ENCODE measurements around the gene ARVCF.
A peak's percentile ranks its signal among the peaks of the same experiment; 100 is the strongest.

Gene ARVCF

DNA sequence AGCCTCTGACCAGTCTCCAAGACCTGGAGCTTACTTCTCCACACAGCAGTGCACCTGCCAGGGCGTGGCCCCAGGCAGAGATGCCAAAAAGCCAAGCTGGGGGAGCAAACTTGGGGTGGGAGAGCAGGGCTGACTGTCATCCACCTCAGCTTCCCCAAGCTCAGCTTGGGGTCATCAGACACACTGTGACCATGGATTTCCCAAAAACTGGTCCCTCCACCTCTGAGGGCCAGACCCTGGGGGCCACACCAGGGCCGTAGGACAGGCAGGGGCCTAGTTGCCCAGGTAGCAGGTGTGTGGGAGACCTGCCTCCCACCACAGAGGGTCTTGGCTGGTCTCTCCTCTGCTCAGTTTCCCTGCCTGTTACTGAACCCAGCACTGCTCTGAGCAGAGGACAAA, 30.6 kb downstream of the ARVCF start:
- CTCF ChIA-PET, result interaction anchor here (0.9 to 1.3 kb wide), 2 partner anchors 12 to 27 kb away, joined by 3 to 4 read pairs; no protein-coding TSS in a partner anchor
- TF ChIP-seq ZFHX2 (tag by site-specific recombination; conservative IDR thresholded peaks at IDR 0.05) (0 out of 2 replicates have a peak, but pooled peaks have one; percentile 7), OSR2 (tag by site-specific recombination; IDR thresholded peaks at IDR 0.05) (no peak), ZNF324 (tag by site-specific recombination; IDR thresholded peaks at IDR 0.05) (no peak), ZNF555 (tag by site-specific recombination; conservative IDR thresholded peaks at IDR 0.05) (no peak), ZNF785 (tag by site-specific recombination; IDR thresholded peaks at IDR 0.05) (no peak), EGR2 (tag by site-specific recombination; IDR thresholded peaks at IDR 0.05; ENCODE audit: low read depth) (0 out of 2 replicates have a peak, but pooled peaks have one; percentile 9)
- TF ChIP-seq, protein P1, sequence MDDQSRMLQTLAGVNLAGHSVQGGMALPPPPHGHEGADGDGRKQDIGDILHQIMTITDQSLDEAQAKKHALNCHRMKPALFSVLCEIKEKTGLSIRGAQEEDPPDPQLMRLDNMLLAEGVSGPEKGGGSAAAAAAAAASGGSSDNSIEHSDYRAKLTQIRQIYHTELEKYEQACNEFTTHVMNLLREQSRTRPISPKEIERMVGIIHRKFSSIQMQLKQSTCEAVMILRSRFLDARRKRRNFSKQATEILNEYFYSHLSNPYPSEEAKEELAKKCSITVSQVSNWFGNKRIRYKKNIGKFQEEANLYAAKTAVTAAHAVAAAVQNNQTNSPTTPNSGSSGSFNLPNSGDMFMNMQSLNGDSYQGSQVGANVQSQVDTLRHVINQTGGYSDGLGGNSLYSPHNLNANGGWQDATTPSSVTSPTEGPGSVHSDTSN (CRISPR knock-in tag; IDR thresholded peaks at IDR 0.05), result 0 out of 2 replicates have a peak, but pooled peaks have one; percentile 16
- TF ChIP-seq, protein P2, sequence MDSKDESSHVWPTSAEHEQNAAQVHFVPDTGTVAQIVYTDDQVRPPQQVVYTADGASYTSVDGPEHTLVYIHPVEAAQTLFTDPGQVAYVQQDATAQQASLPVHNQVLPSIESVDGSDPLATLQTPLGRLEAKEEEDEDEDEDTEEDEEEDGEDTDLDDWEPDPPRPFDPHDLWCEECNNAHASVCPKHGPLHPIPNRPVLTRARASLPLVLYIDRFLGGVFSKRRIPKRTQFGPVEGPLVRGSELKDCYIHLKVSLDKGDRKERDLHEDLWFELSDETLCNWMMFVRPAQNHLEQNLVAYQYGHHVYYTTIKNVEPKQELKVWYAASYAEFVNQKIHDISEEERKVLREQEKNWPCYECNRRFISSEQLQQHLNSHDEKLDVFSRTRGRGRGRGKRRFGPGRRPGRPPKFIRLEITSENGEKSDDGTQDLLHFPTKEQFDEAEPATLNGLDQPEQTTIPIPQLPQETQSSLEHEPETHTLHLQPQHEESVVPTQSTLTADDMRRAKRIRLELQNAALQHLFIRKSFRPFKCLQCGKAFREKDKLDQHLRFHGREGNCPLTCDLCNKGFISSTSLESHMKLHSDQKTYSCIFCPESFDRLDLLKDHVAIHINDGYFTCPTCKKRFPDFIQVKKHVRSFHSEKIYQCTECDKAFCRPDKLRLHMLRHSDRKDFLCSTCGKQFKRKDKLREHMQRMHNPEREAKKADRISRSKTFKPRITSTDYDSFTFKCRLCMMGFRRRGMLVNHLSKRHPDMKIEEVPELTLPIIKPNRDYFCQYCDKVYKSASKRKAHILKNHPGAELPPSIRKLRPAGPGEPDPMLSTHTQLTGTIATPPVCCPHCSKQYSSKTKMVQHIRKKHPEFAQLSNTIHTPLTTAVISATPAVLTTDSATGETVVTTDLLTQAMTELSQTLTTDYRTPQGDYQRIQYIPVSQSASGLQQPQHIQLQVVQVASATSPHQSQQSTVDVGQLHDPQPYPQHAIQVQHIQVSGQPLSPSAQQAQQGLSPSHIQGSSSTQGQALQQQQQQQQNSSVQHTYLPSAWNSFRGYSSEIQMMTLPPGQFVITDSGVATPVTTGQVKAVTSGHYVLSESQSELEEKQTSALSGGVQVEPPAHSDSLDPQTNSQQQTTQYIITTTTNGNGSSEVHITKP (tag by site-specific recombination; IDR thresholded peaks at IDR 0.05), result no peak
- peak overlapping the region; percentile 66 for H3K4me3 ChIP-seq (ENCODE audit: low read depth, low read length)
- no peak overlapping the region for H3K27ac ChIP-seq (ENCODE audit: extremely low read depth, low read depth, low read length)
- POLR2A ChIA-PET, result interaction anchor here (0.6 to 1.4 kb wide), 9 partner anchors 9 to 131 kb away, joined by 3 to 5 read pairs (median 4); partner anchors contain the start of genes TANGO2 and TRMT2A
- peaks cover 14% of the 10 kb centered on the region for H3K4me1 ChIP-seq (ENCODE audit: control insufficient read depth, insufficient read depth, low read length)
- no peaks in the 10 kb centered on the region for H3K9me3 ChIP-seq (ENCODE audit: control insufficient read depth, insufficient read depth, low read depth, low read length)
- peaks cover 0 to 10% of the 10 kb centered on the region in 2 experiments; a peak in 1 of 3 replicates for H3K36me3 ChIP-seq (ENCODE audit: control insufficient read depth in 2 of 2, insufficient read depth in 1 of 2, low read length in 2 of 2)

DNA sequence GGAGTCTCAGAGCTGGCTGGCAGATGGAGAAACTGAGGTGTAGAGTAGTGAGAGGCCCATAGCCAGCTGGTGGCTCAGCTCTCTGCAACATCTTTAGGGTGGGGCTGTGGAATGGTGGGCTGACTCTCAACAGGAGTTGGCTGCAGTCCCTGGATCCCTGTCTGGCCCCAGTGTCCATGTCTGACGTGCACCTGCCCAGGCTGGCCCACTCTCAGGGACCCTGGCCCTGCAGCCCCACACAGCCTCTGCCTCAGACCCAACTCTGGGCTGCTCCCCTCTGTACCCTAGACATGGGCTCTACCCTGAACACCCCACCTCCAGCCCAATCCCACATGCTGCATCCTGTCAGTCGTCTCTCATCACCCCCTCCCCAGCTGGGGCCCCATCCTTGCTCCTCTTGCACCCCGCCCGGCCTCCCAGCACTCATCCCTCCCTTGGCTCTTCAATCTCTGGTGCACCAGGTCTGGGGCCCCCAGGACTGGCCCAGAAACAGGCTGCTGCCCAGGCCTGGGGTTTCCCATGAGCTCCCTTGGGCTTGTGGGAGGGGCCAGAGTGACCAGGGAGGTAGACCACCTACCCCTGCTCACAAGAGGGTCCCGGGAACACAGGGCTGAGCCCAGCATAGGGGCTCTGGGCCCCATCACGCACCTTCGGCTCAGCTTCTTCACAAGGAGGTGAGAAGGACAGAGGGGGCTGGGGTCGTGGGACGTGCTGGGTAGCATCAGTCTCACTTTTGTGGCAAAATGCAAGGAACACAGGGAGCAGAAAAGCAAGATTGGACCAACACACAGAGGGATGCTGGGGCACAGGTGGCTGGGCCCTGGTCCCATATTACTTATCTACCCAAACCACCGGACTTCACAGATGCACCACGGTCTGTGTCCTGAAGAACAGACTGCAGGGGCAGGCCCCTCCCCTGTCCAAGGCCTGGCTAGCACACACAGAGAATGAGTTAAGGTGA, 31.5 kb downstream of the ARVCF start:
- Histone ChIP-seq H3K27ac (ENCODE audit: extremely low read depth, low read depth, low read length) (peak overlapping the region; percentile 42; the same call in 1 of the 2 replicates), H3K4me1 (ENCODE audit: control insufficient read depth, insufficient read depth, low read length) (peaks cover 14% of the 10 kb centered on the region), H3K36me3 (ENCODE audit: control insufficient read depth in 2 of 2, insufficient read depth in 1 of 2, low read length in 2 of 2) (peaks cover 0 to 19% of the 10 kb centered on the region in 2 experiments; a peak in 1 of 3 replicates), H3K4me3 (ENCODE audit: low read depth, low read length) (no peak overlapping the region), H3K9me3 (ENCODE audit: control insufficient read depth, insufficient read depth, low read depth, low read length) (no peaks in the 10 kb centered on the region)
- ChIA-PET CTCF (interaction anchor here (0.6 to 2.4 kb wide), 8 partner anchors 11 to 750 kb away, joined by 3 to 13 read pairs (median 5); no protein-coding TSS in a partner anchor), POLR2A (interaction anchor here (0.9 to 2.5 kb wide), 6 partner anchors 11 to 132 kb away, joined by 3 to 18 read pairs (median 5); partner anchors contain the start of gene TRMT2A)
- TF ChIP-seq ZBTB48 (tag by site-specific recombination; IDR thresholded peaks at IDR 0.05), result no peak
- TF ChIP-seq GLIS1 (tag by site-specific recombination; IDR thresholded peaks at IDR 0.05), result peak; percentile 20; the same call in 1 of the 2 replicates
- TF ChIP-seq GLIS2 (tag by site-specific recombination; IDR thresholded peaks at IDR 0.05), result peak; percentile 65
- TF ChIP-seq ZNF585B (tag by site-specific recombination; IDR thresholded peaks at IDR 0.05), result no peak
- TF ChIP-seq ZNF10 (tag by site-specific recombination; IDR thresholded peaks at IDR 0.05), result peak; percentile 16; the same call in 1 of the 2 replicates
- no peak for TF ChIP-seq GLI4 (tag by site-specific recombination; IDR thresholded peaks at IDR 0.05)
- TF ChIP-seq, protein P2 (tag by site-specific recombination; IDR thresholded peaks at IDR 0.05), result peak; percentile 89
- no peak for TF ChIP-seq ZNF777 (tag by site-specific recombination; IDR thresholded peaks at IDR 0.05; ENCODE audit: borderline replicate concordance)
- no peak for TF ChIP-seq ZNF426 (tag by site-specific recombination; IDR thresholded peaks at IDR 0.05)
- TF ChIP-seq, protein P3, sequence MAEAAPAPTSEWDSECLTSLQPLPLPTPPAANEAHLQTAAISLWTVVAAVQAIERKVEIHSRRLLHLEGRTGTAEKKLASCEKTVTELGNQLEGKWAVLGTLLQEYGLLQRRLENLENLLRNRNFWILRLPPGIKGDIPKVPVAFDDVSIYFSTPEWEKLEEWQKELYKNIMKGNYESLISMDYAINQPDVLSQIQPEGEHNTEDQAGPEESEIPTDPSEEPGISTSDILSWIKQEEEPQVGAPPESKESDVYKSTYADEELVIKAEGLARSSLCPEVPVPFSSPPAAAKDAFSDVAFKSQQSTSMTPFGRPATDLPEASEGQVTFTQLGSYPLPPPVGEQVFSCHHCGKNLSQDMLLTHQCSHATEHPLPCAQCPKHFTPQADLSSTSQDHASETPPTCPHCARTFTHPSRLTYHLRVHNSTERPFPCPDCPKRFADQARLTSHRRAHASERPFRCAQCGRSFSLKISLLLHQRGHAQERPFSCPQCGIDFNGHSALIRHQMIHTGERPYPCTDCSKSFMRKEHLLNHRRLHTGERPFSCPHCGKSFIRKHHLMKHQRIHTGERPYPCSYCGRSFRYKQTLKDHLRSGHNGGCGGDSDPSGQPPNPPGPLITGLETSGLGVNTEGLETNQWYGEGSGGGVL (tag by site-specific recombination; IDR thresholded peaks at IDR 0.05), result 0 out of 2 replicates have a peak, but pooled peaks have one; percentile 16
- TF ChIP-seq, protein P4, sequence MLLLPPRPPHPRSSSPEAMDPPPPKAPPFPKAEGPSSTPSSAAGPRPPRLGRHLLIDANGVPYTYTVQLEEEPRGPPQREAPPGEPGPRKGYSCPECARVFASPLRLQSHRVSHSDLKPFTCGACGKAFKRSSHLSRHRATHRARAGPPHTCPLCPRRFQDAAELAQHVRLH (tag by site-specific recombination; IDR thresholded peaks at IDR 0.05), result no peak
- TF ChIP-seq KLF1 (tag by site-specific recombination; IDR thresholded peaks at IDR 0.05), result peak; percentile 46
- TF ChIP-seq ZNF133 (tag by site-specific recombination; IDR thresholded peaks at IDR 0.05), result no peak
